HG03575 (cell line): Measurements from ENCODE around the gene RAB27A.
A peak's percentile ranks its signal among the peaks of the same experiment; 100 is the strongest.
"Not testable (repeated sequence)": the region's sequence is repeated elsewhere in the genome, so short reads cannot be mapped to it uniquely, and the experiment has no call there.

Experiments used
- ATAC-seq: cut with Tn5 transposase; IDR thresholded peaks from one replicate; pipeline ENCODE4 v1.9.1; 2021; ENCODE audit not compliant: unreplicated experiment, insufficient number of reproducible peaks, low FRiP score; ENCODE audit errors: extremely low read depth

The RAB27A gene

GRCh38 chr15:55289746-55290527 is at the start of gene RAB27A:
Gene RAB27A, minus strand, starts transcription at chr15:55289813. Its CDS starts 54,879 bp downstream, at chr15:55234934.
- no peak for ATAC-seq

GRCh38 chr15:55337160-55337559 is 47.5 kb upstream of the RAB27A start:
- ATAC-seq = no peak

- ATAC-seq = no peak
Measured at GRCh38 chr15:55334997-55335396, 45.4 kb upstream of the RAB27A start.

- no peak for ATAC-seq
Measured at GRCh38 chr15:55334371-55334770, 44.8 kb upstream of the RAB27A start.

GRCh38 chr15:55327387-55327786 is 37.8 kb upstream of the RAB27A start:
- no peak for ATAC-seq

- ATAC-seq = no peak
Measured at GRCh38 chr15:55322467-55322866, 32.9 kb upstream of the RAB27A start.

GRCh38 chr15:55320963-55321362 is 31.4 kb upstream of the RAB27A start:
- no peak for ATAC-seq

- ATAC-seq = no peak
Measured at GRCh38 chr15:55320238-55320550, 30.6 kb upstream of the RAB27A start.

GRCh38 chr15:55319537-55320237 is 30.1 kb upstream of the RAB27A start:
- ATAC-seq = no peak

- peak; percentile 43 for ATAC-seq
Measured at GRCh38 chr15:55318588-55319494, 29.2 kb upstream of the RAB27A start, which contains the start of the genes PIGB and PIGBOS1. Gene PIGB, plus strand, starts transcription at chr15:55319222. Its CDS starts 29 bp downstream, at chr15:55319251. Gene PIGBOS1, minus strand, starts transcription at chr15:55319123. Its CDS starts 1,331 bp downstream, at chr15:55317792.

GRCh38 chr15:55302801-55303200 is 13.2 kb upstream of the RAB27A start:
- not testable (repeated sequence) for ATAC-seq

GRCh38 chr15:55297315-55297714 is 7.7 kb upstream of the RAB27A start:
- no peak for ATAC-seq

- peak; percentile 62 for ATAC-seq
Measured at GRCh38 chr15:55290528-55291057, 980 bp upstream of the RAB27A start.

- ATAC-seq = no peak
Measured at GRCh38 chr15:55289011-55289745, 435 bp downstream of the RAB27A start.

GRCh38 chr15:55288006-55288717 is 1.5 kb downstream of the RAB27A start:
- ATAC-seq = no peak

- not testable (repeated sequence) for ATAC-seq
Measured at GRCh38 chr15:55286442-55287189, 3.0 kb downstream of the RAB27A start.

GRCh38 chr15:55284426-55284825 is 5.2 kb downstream of the RAB27A start:
- no peak for ATAC-seq
